ENCODE measurements around the gene CHRM4.

Gene CHRM4

DNA sequence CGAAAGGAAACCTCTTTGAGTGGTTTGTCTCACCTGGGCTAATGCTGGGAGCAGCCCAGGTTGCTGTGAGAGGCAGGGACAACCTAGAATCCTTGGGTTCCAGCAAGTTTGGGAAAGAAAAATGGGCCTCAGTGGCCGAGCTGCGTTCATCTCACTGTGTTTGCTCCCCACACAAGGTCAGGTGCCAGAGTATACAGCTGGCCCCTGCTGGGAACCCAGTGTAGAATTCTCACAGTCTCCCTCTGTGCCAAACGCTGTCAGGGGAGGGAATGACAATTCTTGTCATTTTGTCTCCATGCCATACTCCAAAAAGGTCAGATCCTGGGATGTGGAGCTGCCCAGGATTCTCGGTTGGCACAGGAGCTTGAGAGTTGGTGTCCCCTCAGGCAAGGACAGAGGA, 40.0 kb downstream of the CHRM4 start:
- in situ Hi-C loops (cut with HindIII; ENCODE audit: low sequenced_read_pairs), result no loop called here

DNA sequence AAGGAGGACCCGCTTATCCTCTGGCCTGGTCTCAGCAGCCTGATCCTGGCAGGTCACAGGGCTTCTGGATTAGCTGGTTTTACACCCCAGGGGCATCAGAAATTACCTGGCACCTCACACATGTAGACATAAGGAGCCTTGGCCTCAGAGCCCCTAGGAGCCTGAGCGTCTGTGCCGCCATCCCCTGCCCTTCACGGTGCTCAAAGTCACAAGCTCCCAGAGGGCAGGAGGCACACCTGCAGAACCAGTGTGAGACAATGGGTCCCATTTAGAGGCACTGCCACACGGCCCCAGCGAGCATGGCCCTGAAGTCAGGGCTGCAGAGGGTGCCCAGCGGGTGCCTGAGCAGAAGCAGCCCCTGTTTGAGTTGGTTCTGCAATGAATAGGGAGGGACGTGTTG, 40.4 kb downstream of the CHRM4 start:
- in situ Hi-C loops (cut with HindIII; ENCODE audit: low sequenced_read_pairs), result no loop called here

DNA sequence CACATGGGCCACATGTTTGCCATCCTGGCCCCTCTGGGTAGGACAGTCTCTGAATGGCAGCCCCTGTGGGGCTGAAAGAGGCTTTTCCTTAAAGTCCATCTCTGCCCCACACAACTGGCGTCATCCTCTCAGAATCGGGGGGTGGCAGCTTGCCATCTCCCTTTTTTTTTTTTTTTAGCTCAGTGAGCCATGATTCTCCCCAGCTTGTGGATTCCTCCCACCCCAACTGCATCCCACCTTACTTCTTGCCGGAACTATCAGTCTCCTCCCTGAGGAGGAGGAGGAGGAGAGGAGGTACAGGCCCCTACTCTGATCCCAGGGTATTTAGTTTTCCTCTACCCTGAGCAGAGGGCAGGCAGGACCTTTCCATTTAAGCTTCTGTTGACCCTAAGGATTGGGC, 40.9 kb downstream of the CHRM4 start:
- in situ Hi-C loops (cut with HindIII; ENCODE audit: low sequenced_read_pairs), result no loop called here

DNA sequence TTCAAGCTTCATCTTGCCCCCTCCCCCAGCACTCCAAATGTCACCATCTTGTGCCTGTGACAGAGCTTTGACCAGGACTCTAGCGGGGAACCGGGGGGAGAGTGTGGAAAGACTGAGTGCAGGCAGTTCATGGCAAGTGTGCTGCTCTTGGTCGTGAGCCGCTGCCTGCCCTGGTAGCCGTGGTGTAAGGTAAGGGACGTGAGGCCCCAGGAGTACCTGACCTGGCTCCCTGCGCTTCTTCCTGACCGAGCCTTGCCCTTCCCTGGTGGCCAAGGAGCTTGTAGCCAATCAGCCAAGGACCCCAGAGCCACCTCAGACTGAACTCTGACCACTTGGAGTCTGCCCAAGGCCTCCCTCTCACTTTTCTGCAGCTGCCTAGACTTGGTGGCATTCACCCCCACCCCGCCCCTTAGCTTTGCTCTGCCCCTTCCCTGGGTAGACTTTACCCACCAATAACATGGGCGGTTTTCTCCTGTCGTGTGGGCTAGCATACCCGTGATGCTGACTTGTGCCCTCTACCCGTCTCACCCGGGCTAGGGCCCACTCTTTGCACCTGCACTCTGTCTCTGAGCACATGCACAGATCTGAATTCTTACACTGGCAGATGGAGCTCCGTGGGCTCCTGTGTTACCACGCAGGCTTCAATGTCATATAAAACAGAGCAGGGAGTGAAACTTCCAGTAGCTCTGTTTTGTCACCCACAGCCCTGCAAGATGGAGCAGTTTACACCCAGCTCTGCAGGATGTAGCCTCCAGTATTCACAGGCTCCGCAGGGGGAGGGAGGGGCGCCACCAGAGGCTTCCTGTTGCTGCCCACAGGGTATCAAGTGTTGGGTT, 42.8 kb downstream of the CHRM4 start:
- in situ Hi-C loops (cut with HindIII; ENCODE audit: low sequenced_read_pairs), result loop anchor here (5.0 kb wide), 1 partner anchor 34 kb away; the partner anchor contains the start of gene MDK

DNA sequence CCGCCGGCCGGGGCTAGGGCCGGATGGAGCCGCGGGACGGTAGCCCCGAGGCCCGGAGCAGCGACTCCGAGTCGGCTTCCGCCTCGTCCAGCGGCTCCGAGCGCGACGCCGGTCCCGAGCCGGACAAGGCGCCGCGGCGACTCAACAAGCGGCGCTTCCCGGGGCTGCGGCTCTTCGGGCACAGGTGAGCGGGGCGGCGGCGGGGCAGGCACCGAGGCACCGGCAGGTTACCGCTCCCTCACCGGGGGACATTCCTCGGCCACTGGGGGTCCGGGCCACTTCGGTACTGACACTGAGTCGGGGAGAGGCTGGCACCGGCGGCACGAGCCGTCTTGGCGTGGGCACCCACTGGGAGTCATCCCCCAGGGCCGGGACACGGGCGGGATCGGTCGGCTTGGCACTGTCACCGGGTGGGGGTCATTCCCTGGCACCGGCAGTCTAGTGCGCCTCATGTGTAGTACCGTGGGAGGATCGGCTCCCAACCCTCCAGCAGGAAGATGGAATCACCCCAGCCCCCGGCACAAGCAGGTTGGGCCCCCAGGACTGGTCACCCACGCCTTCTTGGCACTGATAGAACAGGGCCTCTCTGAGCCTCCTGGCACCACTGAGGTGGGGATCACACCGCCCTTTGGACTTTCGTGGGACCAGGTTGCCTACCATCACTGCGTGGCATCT, 43.8 kb downstream of the CHRM4 start:
- in situ Hi-C loops (cut with HindIII; ENCODE audit: low sequenced_read_pairs), result loop anchor here (5.0 kb wide), 1 partner anchor 35 kb away; the partner anchor contains the start of gene MDK

DNA sequence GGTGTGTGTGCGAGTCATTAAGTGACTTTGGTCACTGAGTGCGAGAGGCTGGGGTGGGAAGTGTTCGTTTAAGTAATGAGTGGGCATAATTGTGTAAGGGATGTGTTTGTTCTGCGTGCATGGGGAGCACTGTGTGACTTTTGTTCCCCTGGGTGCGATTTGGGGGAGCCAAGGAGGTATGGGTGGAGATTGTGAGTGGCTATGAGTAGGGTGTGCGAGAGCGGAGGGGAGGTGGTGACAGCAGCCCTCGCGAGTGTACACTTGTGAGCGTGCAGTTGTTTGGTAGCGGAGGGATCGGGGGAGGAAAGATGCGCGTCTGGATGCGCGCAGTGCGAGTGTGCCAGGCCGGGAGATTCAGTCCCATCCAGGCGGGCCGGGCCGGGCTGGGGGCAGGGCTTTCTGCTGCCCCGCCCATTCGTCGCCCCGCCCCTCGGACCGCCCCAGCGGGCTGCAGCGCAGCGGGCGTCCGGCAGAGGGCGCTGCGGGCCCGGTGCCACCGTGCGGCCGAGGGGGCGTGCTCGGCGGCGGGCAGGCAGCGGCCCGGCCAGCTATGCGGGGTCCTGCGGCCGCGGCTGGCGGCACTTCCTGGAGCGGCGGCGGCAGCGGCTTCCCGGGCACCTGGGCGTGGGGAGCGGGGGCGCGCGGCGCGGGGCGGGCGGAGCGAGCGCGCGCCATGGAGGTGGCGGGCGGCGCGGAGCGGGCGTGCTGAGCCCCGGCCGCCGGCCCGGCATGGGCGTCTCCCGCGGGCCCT, 44.5 kb downstream of the CHRM4 start, which contains the start of gene DGKZ:
TSS of gene DGKZ (plus strand) at position 578 of the 751 bp plus-strand sequence. CDS start 197 bp downstream, outside the sequence.
- in situ Hi-C loops (cut with HindIII; ENCODE audit: low sequenced_read_pairs), result loop anchor here (5.0 kb wide), 1 partner anchor 35 kb away; the partner anchor contains the start of gene MDK

DNA sequence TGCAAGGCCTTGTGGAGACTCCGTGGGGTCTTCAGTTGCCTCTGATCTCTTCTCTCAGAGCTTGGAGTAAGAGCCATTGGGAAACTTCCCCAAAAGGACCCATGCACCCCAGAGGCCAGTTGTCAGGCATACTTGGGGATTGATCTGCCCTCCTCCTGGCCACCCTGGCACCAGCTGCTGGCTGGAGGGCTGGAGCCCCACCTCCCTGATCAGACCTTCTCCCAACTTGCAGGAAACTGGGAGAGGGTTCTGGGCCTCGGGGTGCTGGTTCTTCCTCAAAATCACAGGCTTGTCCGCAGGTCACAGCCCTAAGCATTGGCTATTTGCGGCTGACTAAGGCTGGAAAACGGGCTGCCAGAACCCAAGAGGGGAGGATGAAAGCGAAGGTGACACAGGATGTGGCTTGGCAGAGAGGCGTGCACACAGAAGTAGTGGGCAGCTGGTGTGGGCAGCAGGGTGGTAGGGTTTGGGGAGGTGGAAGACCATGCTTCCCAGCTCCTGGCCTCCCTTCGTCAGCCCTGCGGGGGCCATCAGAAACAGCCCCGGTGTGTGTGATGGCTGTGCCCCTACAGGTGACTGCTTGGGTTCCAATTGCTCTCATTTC, 45.6 kb downstream of the CHRM4 start:
- in situ Hi-C loops (cut with HindIII; ENCODE audit: low sequenced_read_pairs), result loop anchor here (5.0 kb wide), 1 partner anchor 36 kb away; the partner anchor contains the start of gene MDK

DNA sequence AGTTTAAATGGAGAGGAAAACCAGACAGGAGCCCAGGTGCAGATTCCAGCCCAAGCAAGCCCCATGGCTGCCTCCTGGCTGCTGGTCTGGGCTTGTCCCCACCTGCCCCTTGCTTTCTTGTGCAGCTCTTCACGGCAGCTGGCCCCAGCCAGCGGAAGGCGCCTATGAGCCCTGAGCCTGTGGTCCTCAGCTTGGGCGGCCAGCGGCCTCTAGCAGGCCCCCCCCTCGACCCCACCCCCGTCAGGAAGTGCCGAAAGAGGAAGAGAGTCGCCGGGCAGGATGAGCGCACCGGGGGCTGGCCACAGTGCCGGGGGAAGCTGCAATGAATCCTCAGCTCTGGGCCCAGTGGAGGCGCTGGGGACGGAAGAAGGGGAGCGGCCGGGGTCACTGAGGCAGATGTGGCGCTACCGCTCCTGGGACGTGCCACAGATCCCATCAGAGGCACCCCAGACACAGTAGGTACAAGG, 46.4 kb downstream of the CHRM4 start:
- in situ Hi-C loops (cut with HindIII; ENCODE audit: low sequenced_read_pairs), result loop anchor here (5.0 kb wide), 1 partner anchor 37 kb away; the partner anchor contains the start of gene MDK

DNA sequence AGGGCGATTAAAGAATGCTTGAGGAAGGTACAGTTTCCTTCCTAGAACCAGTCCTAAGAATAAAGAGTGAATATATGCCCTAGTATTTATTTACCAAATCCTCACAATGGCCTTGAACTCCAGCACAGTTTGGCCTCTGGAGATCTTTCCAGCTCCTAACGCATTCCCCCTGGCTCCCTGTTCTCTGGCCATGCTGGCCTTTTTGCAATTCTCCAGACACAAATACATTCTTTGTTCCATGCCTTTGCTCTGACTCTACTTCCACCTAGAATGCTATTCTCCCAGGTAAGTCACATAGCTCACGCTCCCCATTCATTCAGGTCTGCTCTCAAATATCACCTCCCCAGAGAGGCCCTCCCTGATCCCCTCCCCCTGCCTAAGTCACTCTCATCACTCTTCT, 48.1 kb downstream of the CHRM4 start:
- in situ Hi-C loops (cut with HindIII; ENCODE audit: low sequenced_read_pairs), result no loop called here

DNA sequence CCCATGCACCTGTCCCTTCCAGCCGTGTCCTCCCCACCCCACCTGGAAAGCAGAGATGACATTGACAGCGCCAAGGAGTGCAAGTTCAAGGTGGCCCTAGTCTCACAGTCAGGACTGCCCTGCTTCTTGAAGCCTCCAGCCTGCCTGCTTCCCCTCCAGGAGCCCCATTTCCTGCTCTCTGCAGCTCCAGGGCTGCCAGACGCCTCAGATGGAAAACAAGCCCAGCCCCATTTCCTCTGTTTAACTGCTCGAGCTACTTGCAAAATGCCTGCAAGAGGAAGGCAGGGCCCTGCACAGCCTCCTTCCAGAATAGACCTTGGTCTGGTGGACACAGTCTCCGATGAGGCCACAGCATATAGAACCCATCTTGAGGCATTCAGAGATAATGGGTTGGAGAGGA, 49.3 kb downstream of the CHRM4 start:
- in situ Hi-C loops (cut with HindIII; ENCODE audit: low sequenced_read_pairs), result no loop called here

DNA sequence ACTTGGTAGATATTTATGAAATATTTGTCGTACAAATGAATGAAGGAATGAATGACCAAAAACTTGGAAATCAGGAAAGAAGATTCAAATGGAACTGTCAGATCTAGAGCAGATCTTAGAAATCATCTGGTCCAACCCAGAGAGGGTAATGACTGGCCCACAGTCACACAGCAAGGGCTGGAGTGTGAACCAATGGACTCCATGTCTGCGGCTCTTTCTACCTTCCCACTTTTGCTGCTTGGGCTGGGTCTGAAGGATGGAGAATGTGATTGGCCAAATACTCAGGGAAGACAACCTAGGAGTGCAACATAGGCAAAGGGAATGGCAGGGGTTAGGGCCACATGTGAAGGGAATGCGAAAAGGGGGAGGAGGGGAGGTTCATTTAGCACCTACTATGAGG, 50.1 kb downstream of the CHRM4 start:
- in situ Hi-C loops (cut with HindIII; ENCODE audit: low sequenced_read_pairs), result no loop called here

DNA sequence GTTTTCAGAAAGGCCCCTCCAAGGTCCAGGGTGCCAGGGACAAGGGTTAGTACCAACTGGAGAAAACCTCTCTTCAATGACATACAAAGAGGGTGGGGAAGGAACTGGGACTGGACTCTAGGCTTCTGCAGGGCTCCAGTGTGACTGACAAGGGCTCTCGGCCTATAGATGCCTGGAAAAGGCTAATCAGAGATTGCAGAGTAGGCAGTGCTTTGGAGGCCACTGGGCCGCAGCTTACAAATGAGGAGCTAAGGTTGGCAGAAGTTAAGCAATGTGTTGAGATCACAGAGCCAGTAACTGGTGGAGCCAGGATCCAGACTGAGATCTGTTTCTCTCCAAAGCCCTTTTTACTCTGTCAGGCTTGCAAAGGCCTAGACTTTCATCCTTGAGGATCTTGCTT, 51.8 kb downstream of the CHRM4 start:
- in situ Hi-C loops (cut with HindIII; ENCODE audit: low sequenced_read_pairs), result loop anchor here (5.0 kb wide), 1 partner anchor 103 kb away; no protein-coding TSS in a partner anchor

DNA sequence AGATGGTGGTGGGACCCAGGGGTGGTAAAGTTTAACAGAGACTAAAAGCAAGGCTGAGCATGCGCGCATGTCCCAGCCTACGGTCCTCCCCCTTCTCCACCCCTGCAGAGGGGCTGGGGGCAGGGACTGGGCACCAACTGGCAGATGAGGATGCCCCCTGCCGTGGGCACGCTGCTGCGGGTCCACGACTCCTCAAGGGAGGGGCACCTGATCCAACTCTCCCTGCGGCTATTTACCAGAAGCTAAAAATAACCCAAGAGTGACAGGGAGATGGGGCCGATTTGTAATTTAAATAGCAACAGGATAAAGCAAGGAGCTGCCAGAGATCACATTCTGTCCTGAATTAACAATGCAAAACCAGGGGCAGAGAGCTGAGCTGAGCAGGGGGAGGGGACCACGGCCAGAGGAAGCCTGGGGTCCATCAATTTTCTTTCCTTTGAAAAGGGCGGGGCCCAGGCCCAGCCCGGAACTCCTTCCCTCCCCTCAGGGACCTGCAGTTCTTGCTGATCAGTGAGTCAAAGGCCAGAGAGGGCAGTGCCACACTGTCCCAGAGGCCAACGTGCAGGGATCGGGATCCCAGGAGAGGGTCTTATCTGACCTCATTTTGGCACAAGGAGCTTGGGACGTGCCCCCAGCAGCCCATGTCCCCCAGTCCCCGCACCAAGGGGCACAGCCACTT, 52.4 kb downstream of the CHRM4 start:
- in situ Hi-C loops (cut with HindIII; ENCODE audit: low sequenced_read_pairs), result loop anchor here (5.0 kb wide), 1 partner anchor 102 kb away; no protein-coding TSS in a partner anchor

DNA sequence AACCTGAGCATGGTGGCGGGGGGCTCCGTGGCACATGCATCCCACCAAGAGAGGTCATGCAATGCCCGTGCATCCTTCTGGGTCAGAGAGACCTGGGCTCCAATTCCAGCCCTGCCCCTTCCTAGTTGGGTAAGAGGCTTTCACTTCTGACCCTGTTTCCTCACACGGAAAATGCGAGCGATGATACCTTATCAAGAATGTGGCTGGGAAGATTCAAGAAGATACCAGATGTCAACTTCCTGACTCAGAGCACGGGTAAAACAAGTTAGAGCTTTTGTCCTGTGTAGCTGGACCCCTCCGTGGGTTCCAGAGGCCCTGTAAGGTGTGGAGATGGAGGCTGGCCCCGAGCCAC, 53.0 kb downstream of the CHRM4 start:
- in situ Hi-C loops (cut with HindIII; ENCODE audit: low sequenced_read_pairs), result loop anchor here (5.0 kb wide), 1 partner anchor 101 kb away; no protein-coding TSS in a partner anchor

DNA sequence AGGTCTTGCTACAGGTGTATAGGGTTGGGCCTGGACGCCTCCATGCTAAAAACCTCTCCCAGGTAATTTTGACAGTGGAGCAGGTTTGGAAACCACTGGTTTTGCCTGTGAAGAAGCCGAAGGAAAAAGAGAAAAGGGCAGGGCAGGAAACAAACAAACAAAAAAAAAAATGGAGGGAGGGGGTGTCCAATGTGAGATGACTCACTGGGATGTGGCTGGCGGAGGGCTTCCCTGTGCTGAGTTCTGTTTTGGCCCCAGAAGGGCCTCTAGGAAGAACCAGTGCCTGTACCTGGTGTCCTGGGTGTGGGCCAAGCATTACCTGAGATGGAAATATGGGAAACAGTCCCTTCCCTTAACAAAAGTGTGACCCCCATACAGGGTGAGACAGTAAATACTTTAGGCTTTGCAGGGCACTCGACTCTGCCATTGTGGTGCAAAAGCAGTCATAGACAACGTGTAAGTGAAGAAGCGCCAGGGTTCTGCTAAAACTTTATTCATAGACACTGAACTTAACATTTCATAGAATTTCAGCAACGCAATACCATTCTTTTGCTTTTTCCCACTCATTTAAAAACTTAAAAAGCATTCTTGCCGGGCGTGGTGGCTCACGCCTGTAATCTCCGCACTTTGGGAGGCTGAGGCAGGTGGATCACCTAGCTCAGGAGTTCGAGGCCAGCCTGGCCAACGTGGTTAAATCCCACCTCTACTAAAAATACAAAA, 53.8 kb downstream of the CHRM4 start:
- in situ Hi-C loops (cut with HindIII; ENCODE audit: low sequenced_read_pairs), result loop anchor here (5.0 kb wide), 1 partner anchor 100 kb away; no protein-coding TSS in a partner anchor

DNA sequence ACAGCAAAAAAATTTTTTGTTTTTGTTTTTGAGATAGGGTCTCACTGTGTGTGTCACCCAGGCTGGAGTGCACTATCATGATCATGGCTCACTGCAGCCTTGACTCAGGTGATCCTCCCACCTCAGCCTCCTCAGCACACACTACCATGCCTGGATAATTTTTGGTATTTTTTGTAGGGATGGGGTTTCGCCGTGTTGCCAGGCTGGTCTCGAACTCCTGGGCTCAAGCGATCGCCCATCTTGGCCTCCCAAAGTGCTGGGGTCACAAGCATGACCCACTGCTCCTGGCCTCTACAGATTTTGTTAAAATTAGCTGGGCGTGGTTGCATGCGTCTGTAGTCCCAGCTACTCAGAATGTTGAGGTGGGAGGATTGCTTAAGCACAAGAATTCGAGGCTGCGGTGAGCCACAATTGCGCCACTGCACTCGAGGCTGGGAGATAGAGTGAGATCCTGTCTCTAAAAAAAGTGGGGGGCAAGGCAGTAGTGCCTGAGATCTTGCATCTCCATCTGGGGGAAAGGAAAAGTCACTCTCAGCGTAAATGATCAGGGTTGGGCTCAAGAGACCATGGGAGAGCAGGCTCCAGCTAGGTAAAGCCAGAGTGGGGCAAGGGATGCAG, 54.9 kb downstream of the CHRM4 start:
- in situ Hi-C loops (cut with HindIII; ENCODE audit: low sequenced_read_pairs), result loop anchor here (5.0 kb wide), 1 partner anchor 99 kb away; no protein-coding TSS in a partner anchor

DNA sequence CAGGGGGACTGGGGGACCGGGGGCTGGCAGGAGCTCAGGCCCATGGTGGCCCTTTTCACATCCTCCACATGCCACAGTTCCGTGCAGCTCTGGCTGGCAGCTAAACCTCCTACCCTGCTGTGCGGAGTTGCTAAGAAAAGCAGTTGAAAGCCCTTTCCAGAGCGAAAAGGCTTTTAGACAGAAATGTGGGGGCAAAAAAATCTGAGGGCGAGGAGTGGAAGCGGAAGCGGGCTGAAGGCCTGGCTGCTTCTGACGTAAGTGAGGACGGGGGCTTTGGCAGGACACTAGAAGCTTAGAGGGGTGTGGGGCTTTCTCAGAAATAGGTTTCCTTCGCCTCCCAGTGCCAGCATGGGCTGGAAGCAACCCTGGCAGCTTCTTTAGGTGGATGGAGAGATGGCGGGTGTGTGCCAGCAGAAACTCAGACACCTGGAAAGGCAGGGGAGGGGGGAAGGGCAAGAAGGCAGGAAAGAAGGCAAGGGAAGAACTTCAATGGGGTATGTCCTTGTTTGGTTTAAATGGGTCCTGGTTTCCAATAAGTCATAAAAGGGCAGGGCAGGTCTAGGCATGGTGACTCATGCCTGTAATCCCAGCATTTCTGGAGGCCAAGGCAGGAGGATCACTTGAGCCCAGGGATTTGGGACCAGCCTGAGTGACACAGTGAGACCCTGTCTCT, 55.5 kb downstream of the CHRM4 start:
- in situ Hi-C loops (cut with HindIII; ENCODE audit: low sequenced_read_pairs), result loop anchor here (5.0 kb wide), 1 partner anchor 99 kb away; no protein-coding TSS in a partner anchor

DNA sequence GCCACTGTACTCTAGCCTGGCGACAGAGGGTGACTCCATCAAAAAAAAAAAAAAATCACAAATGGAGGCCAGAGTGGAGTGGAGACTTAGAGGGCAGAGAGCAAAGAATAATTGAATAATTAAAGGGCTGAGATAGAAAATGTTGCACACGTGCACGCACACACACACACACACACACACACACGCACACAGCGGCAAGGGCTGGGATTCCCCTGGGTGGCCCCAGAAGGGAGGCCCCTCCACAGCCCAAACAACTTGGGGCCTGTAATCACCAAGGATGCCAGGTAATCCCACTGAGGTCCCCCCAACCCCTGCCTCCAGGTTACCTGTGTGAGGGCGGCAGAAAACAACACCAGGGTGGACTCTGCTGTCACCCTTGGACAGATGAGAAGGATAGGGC, 56.3 kb downstream of the CHRM4 start:
- in situ Hi-C loops (cut with HindIII; ENCODE audit: low sequenced_read_pairs), result loop anchor here (5.0 kb wide), 1 partner anchor 98 kb away; no protein-coding TSS in a partner anchor
